ENCODE results near the gene TFR2. TPM values are rescaled to one million over a fixed set of nuclear protein-coding genes. Genes with fewer than 3 reads are reported as not detected.

The TFR2 gene
- total RNA-seq, 4 donors from 2014 or later = 1.3 to 3.4 (median 1.6) TPM

DNA sequence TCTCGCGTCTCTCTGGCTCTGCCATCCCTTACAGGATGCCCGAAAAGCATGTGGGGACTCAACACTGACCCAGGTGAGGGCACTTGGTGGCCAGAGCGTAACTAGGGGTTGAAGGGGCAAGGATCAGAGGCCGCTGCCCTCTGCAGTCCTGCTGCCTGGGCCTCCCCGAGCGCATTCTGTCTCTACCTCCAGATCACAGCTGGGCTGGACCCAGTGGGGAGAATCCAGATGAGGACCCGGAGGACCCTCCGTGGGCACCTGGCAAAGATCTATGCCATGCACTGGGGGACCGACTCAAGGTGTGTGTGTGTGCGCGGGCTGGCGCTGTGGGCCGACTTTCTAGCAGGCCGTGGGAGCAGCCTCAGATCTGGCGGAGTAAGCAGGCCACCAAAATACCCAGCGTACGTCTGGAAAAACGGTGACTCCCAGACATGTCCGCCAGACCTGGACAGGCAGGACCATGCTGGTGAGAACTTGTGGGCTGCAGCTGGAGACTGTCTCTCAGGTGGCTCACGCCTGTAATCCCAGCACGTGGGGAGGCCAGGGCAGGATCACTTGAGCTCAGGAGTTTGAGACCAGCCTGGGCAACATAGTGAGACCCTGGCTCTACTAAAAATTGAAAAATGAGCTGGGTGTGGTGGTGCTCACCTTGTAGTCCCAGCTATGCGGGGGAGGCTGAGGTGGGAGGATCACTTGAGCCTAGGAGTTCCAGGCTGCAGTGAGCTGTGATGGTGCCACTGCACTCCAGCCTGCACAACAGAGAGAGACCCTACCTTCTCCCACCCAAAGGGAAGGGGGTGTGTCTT, 35.4 kb upstream of the TFR2 start:
- DNase-seq (ENCODE audit: low spot score in 2 of 2) = no peak
- H3K4me3 ChIP-seq (ENCODE audit: low read depth, poor library complexity, severe bottlenecking) = no peak overlapping the region
- 75 to 79% methylated on average over 19 to 23 of the region's 23 CpGs for WGBS, 2 donors
- intact Hi-C loops (cut with DNase I; ENCODE audit: low total_unique reads) = no loop called here
- no peak for TF ChIP-seq POLR2A (IDR thresholded peaks at IDR 0.05)
- TF ChIP-seq, protein P1, sequence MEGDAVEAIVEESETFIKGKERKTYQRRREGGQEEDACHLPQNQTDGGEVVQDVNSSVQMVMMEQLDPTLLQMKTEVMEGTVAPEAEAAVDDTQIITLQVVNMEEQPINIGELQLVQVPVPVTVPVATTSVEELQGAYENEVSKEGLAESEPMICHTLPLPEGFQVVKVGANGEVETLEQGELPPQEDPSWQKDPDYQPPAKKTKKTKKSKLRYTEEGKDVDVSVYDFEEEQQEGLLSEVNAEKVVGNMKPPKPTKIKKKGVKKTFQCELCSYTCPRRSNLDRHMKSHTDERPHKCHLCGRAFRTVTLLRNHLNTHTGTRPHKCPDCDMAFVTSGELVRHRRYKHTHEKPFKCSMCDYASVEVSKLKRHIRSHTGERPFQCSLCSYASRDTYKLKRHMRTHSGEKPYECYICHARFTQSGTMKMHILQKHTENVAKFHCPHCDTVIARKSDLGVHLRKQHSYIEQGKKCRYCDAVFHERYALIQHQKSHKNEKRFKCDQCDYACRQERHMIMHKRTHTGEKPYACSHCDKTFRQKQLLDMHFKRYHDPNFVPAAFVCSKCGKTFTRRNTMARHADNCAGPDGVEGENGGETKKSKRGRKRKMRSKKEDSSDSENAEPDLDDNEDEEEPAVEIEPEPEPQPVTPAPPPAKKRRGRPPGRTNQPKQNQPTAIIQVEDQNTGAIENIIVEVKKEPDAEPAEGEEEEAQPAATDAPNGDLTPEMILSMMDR (IDR thresholded peaks at IDR 0.05) = no peak

DNA sequence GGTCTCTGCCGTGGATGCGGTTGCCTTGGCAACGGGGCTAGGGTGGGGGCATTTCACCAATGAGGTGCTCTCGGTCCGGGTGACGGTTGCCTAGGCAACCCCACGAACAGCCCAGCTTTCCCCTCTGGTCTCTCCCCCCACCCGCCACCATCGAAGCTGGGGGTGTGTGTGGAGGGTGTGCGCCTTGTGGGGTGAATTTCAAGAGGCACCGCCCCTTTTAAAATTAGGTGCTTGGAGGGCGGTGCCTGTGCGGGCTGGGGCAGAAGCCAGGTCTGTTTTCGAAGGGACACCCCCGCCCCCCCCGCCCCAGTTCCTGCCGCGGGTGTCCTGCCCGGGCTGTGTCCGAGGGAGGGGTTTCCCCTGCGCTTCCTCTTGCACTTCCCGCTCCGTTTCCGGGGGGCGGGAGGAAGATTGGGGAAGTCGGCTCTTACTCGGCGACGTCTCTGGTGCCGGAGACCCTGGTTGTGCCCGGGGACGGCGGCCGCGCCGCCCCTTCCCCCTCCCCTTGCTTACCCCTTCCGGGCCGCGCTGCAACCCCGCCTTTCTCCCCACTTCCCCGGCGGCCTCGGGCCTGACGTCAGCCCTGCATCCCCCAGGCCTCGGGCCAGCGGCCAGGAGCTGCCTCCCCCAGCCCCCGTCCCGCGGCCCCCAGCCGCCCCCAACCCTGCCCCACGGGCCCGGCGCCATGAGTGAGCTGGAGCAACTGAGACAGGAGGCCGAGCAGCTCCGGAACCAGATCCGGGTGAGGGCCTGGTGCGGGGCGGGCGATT, 34.4 kb upstream of the TFR2 start:
- DNase-seq (ENCODE audit: low spot score in 2 of 2) = peak; percentile 83 to 97
- 0 to 1% methylated on average over 11 to 26 of the region's 59 CpGs for WGBS, 2 donors
- peak overlapping the region; percentile 86 for H3K4me3 ChIP-seq (ENCODE audit: low read depth, poor library complexity, severe bottlenecking)
- intact Hi-C loops (cut with DNase I; ENCODE audit: low total_unique reads) = no loop called here
- TF ChIP-seq, protein P1 (IDR thresholded peaks at IDR 0.05) = no peak
- TF ChIP-seq POLR2A (IDR thresholded peaks at IDR 0.05) = no peak

DNA sequence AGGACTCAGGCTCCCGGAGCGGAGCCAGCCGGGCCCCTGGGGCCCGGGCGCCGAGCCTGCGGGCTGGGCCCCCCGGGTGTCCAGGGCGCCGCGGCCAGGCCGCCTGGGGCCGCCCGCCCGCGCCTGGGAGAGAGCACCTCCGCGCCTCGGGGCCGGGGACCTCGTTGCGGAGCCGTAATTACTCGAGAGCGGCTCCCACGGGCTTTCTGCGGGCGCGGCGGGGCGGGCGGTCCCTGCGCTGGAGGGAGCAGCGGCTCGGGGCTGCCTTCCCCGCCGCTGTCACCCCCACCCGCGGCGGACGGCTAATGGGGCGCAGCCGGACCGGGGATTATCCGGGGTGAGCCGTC, 33.7 kb upstream of the TFR2 start:
- no peak for DNase-seq (ENCODE audit: low spot score in 2 of 2)
- peak overlapping the region; percentile 86 for H3K4me3 ChIP-seq (ENCODE audit: low read depth, poor library complexity, severe bottlenecking)
- no peak for TF ChIP-seq POLR2A (IDR thresholded peaks at IDR 0.05)
- TF ChIP-seq, protein P1 (IDR thresholded peaks at IDR 0.05) = no peak
- 0% methylated on average over 34 of the region's 46 CpGs; no CpG with 5 or more reads in 1 of the 2 donors for WGBS, 2 donors
- intact Hi-C loops (cut with DNase I; ENCODE audit: low total_unique reads) = no loop called here

DNA sequence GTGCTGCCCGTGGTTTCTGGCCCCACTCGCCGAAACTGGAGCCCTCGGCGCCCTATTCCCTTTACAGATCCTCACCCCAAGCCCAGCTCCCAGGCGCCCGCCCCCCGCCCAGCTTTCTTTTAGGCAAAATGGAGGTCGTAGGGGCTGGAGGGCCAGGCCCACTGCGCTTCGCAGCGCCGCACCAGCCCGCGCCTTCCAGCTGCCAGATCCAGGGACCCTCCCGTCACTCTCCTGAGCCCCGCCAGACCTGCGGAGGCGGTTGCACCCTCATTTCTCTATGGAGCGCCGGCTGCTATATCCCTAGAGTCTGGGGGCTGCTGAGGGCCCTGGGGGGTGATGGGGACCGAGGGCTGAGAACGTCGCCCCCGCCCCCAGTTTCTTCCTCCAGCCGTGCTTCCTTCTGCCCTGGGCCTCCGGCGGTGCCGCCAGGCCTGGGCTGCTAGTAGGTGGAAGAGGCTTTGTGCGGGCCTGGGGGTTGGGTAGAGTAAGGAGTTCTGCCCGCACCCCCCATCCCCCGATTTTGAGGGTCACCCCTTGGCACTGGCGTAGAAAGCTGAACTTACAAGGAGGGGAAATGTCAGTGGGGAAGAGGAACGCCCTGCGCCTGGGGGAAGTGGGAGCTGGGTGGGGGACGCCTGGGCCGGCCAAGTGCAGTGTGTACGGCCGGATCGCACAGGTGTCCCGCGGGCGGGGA, 33.2 kb upstream of the TFR2 start:
- TF ChIP-seq POLR2A (IDR thresholded peaks at IDR 0.05) = no peak
- TF ChIP-seq, protein P1 (IDR thresholded peaks at IDR 0.05) = no peak
- intact Hi-C loops (cut with DNase I; ENCODE audit: low total_unique reads) = loop anchor here (5.0 kb wide), 1 partner anchor 127 kb away; no protein-coding TSS in a partner anchor
- 0% methylated on average over 31 to 35 of the region's 43 CpGs for WGBS, 2 donors
- peak overlapping the region; percentile 86 for H3K4me3 ChIP-seq (ENCODE audit: low read depth, poor library complexity, severe bottlenecking)
- DNase-seq (ENCODE audit: low spot score in 2 of 2) = peak in 1 of 2 donors; percentile 90

DNA sequence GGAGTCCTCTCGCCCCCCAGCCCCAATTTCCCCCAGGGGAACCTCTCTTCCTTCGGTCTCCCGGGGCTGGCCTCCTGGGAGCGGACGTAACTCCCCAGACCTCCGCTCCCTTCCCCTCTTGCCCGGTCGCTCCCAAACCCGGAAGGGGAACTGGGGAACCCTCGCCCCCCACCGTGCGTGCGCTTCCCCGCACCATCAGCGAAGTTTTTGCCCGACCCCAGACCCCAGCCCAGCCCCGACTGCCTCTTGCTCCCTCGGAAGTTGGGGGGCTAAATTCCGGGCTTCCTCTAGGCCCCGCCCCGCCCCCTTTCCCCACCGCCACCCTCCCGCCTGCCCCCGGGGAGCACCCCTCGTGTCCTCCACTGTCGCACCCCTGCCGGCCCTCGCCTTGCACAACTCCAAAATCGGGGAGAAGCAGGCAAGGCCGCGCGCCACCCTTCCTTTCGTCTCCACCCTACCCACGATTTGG, 32.6 kb upstream of the TFR2 start:
- peak in 1 of 2 donors; percentile 94 for DNase-seq (ENCODE audit: low spot score in 2 of 2)

More for the DNA sequence above, 32.6 kb upstream of the TFR2 start:
- TF ChIP-seq, protein P1 (IDR thresholded peaks at IDR 0.05) = no peak
- no peak for TF ChIP-seq POLR2A (IDR thresholded peaks at IDR 0.05)
- WGBS, 2 donors = 0% methylated on average over 27 to 34 of the region's 34 CpGs
- intact Hi-C loops (cut with DNase I; ENCODE audit: low total_unique reads) = loop anchor here (5.0 kb wide), 1 partner anchor 127 kb away; no protein-coding TSS in a partner anchor
- H3K4me3 ChIP-seq (ENCODE audit: low read depth, poor library complexity, severe bottlenecking) = peak overlapping the region; percentile 86

Measured in lower leg skin (tissue), 4 donors.